DND-41 (cell line): ENCODE data around the gene CPNE1.

ENCODE experiments used
- EZH2 ChIP-seq: IDR thresholded peaks from 3 replicates; pipeline ENCODE4 v1.6.1; 2012; ENCODE audit warnings: borderline replicate concordance, low read depth, mild to moderate bottlenecking, moderate library complexity, low read length, inconsistent platforms; ENCODE audit not compliant: severe bottlenecking
- TF ChIP-seq, protein P1 (sequence below): IDR thresholded peaks from 2 replicates; pipeline ENCODE4 v1.5.1; 2012; ENCODE audit warnings: borderline replicate concordance, low read length, moderate library complexity, mild to moderate bottlenecking; ENCODE audit not compliant: poor library complexity, severe bottlenecking; ENCODE audit errors: extremely low read depth

DNA sequence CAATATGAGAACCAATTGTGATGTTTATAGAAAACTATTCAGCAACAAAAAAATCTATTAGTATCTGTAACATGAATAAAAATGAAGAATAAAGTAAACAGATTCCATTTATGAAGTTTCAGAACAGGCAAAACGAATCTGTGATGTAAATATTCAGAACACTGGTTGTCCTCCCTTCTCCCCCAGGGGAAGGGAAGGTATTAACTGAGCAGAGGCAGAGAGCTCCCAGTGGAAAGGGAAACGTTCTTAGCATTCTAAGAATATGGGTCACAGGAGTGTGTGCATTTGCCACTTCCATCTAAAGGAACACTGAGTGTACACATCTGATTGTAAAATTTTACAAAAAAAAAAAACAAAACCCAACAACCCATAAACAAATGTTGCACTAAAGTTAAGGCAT lies 25.9 kb downstream of the CPNE1 start:
- TF ChIP-seq, protein P1, sequence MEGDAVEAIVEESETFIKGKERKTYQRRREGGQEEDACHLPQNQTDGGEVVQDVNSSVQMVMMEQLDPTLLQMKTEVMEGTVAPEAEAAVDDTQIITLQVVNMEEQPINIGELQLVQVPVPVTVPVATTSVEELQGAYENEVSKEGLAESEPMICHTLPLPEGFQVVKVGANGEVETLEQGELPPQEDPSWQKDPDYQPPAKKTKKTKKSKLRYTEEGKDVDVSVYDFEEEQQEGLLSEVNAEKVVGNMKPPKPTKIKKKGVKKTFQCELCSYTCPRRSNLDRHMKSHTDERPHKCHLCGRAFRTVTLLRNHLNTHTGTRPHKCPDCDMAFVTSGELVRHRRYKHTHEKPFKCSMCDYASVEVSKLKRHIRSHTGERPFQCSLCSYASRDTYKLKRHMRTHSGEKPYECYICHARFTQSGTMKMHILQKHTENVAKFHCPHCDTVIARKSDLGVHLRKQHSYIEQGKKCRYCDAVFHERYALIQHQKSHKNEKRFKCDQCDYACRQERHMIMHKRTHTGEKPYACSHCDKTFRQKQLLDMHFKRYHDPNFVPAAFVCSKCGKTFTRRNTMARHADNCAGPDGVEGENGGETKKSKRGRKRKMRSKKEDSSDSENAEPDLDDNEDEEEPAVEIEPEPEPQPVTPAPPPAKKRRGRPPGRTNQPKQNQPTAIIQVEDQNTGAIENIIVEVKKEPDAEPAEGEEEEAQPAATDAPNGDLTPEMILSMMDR = no peak
- TF ChIP-seq EZH2 = no peak
